Uterus (tissue), 4 donors: ENCODE data around the gene SLC4A8. TPM values are rescaled to one million over a fixed set of nuclear protein-coding genes. Genes with fewer than 3 reads are reported as not detected.

Source experiments
- DNase-seq, 2 donors: peaks; one replicate each; pipeline ENCODE4 v3.0.0-alpha.2; 2019 to 2020
- H3K27ac ChIP-seq, 2 donors: fragments of 200-600 bp; sonication (generic); 1 replicate in 1 of 2; 2 replicates in 1 of 2; pipeline ENCODE4 v1.5.1; 2016 to 2018
- H3K27me3 ChIP-seq, 2 donors: fragments of 200-600 bp; sonication (generic); one replicate each; pipeline ENCODE4 v1.5.1; 2018 to 2019; ENCODE audit warnings: control low read depth in 1 of 2
- H3K36me3 ChIP-seq, 2 donors: fragments of 200-600 bp; sonication (generic); one replicate each; pipeline ENCODE4 v1.5.1; 2019; ENCODE audit warnings: control low read depth in 1 of 2
- H3K4me1 ChIP-seq, 2 donors: fragments of 200-600 bp; sonication (generic); one replicate each; pipeline ENCODE4 v1.5.1; 2018 to 2019; ENCODE audit warnings: control low read depth in 1 of 2
- H3K4me3 ChIP-seq, 2 donors: fragments of 200-600 bp; sonication (generic); 1 replicate in 1 of 2; 2 replicates in 1 of 2; pipeline ENCODE4 v1.5.1; 2018 to 2019; ENCODE audit warnings: mild to moderate bottlenecking in 1 of 2
- H3K9me3 ChIP-seq, 2 donors: fragments of 200-600 bp; sonication (generic); one replicate each; pipeline ENCODE4 v1.5.1; 2019; ENCODE audit warnings: control low read depth in 1 of 2
- CTCF ChIP-seq, 4 experiments: fragments of 200-600 bp in 2 of 4; fragments of 450-650 bp in 2 of 4; sonication (generic) in 2 of 4; IDR thresholded peaks; one replicate each; pipeline ENCODE4 v1.5.1; 2016 to 2019; ENCODE audit warnings: antibody characterized with exemption in 4 of 4, mild to moderate bottlenecking in 2 of 4, moderate library complexity in 1 of 4
- POLR2A ChIP-seq, 2 donors: fragments of 450-650 bp; IDR thresholded peaks; one replicate each; pipeline ENCODE4 v1.6.1; 2016; ENCODE audit warnings: antibody characterized with exemption in 2 of 2, mild to moderate bottlenecking in 1 of 2, moderate library complexity in 1 of 2
- intact Hi-C: fragments of 100-400 bp; cut with DNase I; formaldehyde crosslinking; loops from one replicate; pipeline ENCODE4 v1.15.1; 2023; ENCODE audit warnings: low total_unique reads
- total RNA-seq, 4 donors: library from RNA; depleted of rRNA in 3 of 4; stranded (reverse); fragments of >200 nt in 3 of 4; gene quantifications; one replicate each; pipeline versions ENCODE4 v1.1.0 to v1.2.4, GENCODE V29; 2014 to 2023
- donor health status: DM: yes; HTN: yes; CAD: no.

SLC4A8 gene
- total RNA-seq, 4 donors from 2014 or later, result under 0.01 to 8.0 (median 1.3) TPM; not detected in 1

GRCh38 chr12:51391283-51392123 is 33.1 kb upstream of the SLC4A8 start, which contains the start of gene GALNT6:
Gene GALNT6, minus strand, starts transcription at chr12:51391406. Its CDS starts 11,625 bp downstream, at chr12:51379781.
- intact Hi-C loops, result no loop called here
- Histone ChIP-seq H3K4me3 (peak within 1 kb of the TSS in 1 of 2 donors; percentile 34), H3K9me3 (no peaks in the 10 kb centered on the region), H3K27me3 (peaks cover 9 to 10% of the 10 kb centered on the region in 2 donors), H3K27ac (no peak within 1 kb of the TSS), H3K4me1 (no peaks in the 10 kb centered on the region), H3K36me3 (no peaks in the 10 kb centered on the region)
- TF ChIP-seq CTCF (IDR thresholded peaks at IDR 0.05) (no peak), POLR2A (IDR thresholded peaks at IDR 0.05) (no peak)
- DNase-seq, result no peak

GRCh38 chr12:51392556-51393237 is 31.9 kb upstream of the SLC4A8 start:
- no peaks in the 10 kb centered on the region for H3K36me3 ChIP-seq
- DNase-seq, result no peak
- intact Hi-C loops, result no loop called here
- no peaks in the 10 kb centered on the region for H3K9me3 ChIP-seq
- H3K4me1 ChIP-seq, result no peaks in the 10 kb centered on the region
- no peak for TF ChIP-seq CTCF (IDR thresholded peaks at IDR 0.05)
- no peak for TF ChIP-seq POLR2A (IDR thresholded peaks at IDR 0.05)
- no peak overlapping the region for H3K27ac ChIP-seq
- no peak overlapping the region for H3K4me3 ChIP-seq
- H3K27me3 ChIP-seq, result peaks cover 9 to 10% of the 10 kb centered on the region in 2 donors

- Histone ChIP-seq H3K27me3 (peaks cover 9 to 10% of the 10 kb centered on the region in 2 donors), H3K27ac (no peak overlapping the region), H3K4me3 (no peak overlapping the region), H3K36me3 (no peaks in the 10 kb centered on the region), H3K9me3 (no peaks in the 10 kb centered on the region), H3K4me1 (no peaks in the 10 kb centered on the region)
- TF ChIP-seq POLR2A (IDR thresholded peaks at IDR 0.05) (no peak), CTCF (IDR thresholded peaks at IDR 0.05) (no peak)
- DNase-seq, result no peak
- intact Hi-C loops, result no loop called here
Observed at GRCh38 chr12:51393676-51394545, 30.7 kb upstream of the SLC4A8 start.

- no peaks in the 10 kb centered on the region for H3K9me3 ChIP-seq
- H3K27ac ChIP-seq, result no peak overlapping the region
- H3K4me3 ChIP-seq, result no peak overlapping the region
- H3K36me3 ChIP-seq, result no peaks in the 10 kb centered on the region
- no peak for DNase-seq
- no peak for TF ChIP-seq POLR2A (IDR thresholded peaks at IDR 0.05)
- no peak for TF ChIP-seq CTCF (IDR thresholded peaks at IDR 0.05)
- intact Hi-C loops, result no loop called here
- no peaks in the 10 kb centered on the region for H3K4me1 ChIP-seq
- peaks cover 9 to 10% of the 10 kb centered on the region in 2 donors for H3K27me3 ChIP-seq
Observed at GRCh38 chr12:51395283-51396230, 29.1 kb upstream of the SLC4A8 start.
